ENCODE measurements around the gene PSMD9.
"Not testable (repeated sequence)": the region's sequence is repeated elsewhere in the genome, so short reads cannot be mapped to it uniquely, and the experiment has no call there.

PSMD9 gene

GRCh38 chr12:121861636-121862254 is 26.8 kb upstream of the PSMD9 start:
- no peak for TF ChIP-seq CTCF (IDR thresholded peaks at IDR 0.05; ENCODE audit: borderline replicate concordance, insufficient read depth, low read depth, low read length)
- H3K4me3 ChIP-seq (ENCODE audit: low read depth, low read length) = no peak overlapping the region

DNA sequence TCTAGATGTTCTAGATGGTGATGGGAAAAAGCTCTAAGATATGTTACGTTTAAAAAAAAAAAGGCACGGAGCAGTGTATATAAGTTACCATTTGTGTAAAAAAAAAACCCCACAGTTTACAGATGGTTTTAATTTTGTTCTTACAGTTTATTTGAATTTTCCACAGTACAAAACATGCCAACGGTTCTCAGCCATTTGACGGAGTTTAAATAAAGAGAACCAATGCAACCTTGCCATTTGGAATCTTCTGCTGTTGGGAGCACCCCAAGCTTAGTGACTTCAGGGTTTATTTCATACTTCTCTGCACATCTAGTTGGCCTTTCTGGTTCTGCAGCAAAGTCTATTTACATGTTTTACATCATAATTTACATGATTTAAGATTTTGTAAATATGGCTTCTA is 22.3 kb upstream of the PSMD9 start:
- H3K4me3 ChIP-seq (ENCODE audit: low read depth, low read length) = no peak overlapping the region
- no peak for TF ChIP-seq CTCF (IDR thresholded peaks at IDR 0.05; ENCODE audit: borderline replicate concordance, insufficient read depth, low read depth, low read length)

- not testable (repeated sequence) for H3K4me3 ChIP-seq (ENCODE audit: low read depth, low read length)
Observed at GRCh38 chr12:121869229-121869628, 19.4 kb upstream of the PSMD9 start.

- H3K4me3 ChIP-seq (ENCODE audit: low read depth, low read length) = no peak overlapping the region
- no peak for TF ChIP-seq CTCF (IDR thresholded peaks at IDR 0.05; ENCODE audit: borderline replicate concordance, insufficient read depth, low read depth, low read length)
Observed at GRCh38 chr12:121871467-121871866, 17.1 kb upstream of the PSMD9 start.

DNA sequence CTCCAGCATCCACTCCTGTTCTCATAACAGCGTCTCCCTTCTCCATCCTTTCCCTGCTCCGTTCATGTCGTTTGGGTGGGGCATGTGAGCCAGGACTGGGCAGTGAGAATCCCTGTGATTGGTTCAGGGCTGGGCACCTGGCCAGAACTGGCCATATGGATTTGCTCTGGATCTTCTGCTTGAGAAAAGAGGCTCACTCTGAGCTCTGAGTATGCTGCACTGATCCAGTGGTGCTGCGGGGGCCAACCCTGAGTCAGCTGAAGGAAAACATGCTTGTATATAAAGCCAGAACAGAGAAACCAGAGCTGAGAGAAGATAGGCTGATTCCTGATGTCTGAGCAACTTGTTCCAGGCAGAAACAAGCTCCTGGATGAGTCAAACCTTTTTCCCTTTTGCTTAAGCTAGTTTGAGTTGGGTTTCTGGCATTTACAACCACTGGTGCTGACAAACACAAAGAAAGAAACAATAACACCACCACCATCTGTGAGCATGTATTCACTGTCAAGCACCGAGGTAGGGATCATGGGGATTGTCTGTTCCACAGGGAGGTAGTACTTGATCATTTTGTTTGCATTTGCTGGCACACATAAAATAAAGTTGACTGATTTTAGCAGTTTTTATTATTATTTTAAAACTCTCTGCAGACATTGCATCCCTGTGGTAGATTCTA is 15.9 kb upstream of the PSMD9 start:
- TF ChIP-seq CTCF (IDR thresholded peaks at IDR 0.05; ENCODE audit: borderline replicate concordance, insufficient read depth, low read depth, low read length) = no peak
- H3K4me3 ChIP-seq (ENCODE audit: low read depth, low read length) = no peak overlapping the region

- no peak overlapping the region for H3K4me3 ChIP-seq (ENCODE audit: low read depth, low read length)
- no peak for TF ChIP-seq CTCF (IDR thresholded peaks at IDR 0.05; ENCODE audit: borderline replicate concordance, insufficient read depth, low read depth, low read length)
Observed at GRCh38 chr12:121873216-121873569, 15.4 kb upstream of the PSMD9 start.

- no peak overlapping the region for H3K4me3 ChIP-seq (ENCODE audit: low read depth, low read length)
Observed at GRCh38 chr12:121874071-121874470, 14.5 kb upstream of the PSMD9 start.

More at GRCh38 chr12:121874071-121874470, 14.5 kb upstream of the PSMD9 start:
- no peak for TF ChIP-seq CTCF (IDR thresholded peaks at IDR 0.05; ENCODE audit: borderline replicate concordance, insufficient read depth, low read depth, low read length)
